ENCODE data around the gene HTR4. TPM values are rescaled to one million over a fixed set of nuclear protein-coding genes. Genes with fewer than 3 reads are reported as not detected.

Gene HTR4
- total RNA-seq, 1 donor from 2014 or later: not detected

- TF ChIP-seq EZH2phosphoT487 (IDR thresholded peaks at IDR 0.05) (no peak), CTCF (IDR thresholded peaks at IDR 0.05) (no peak), EZH2 (IDR thresholded peaks at IDR 0.05) (no peak)
- H2AFZ ChIP-seq (replicated peaks): no peak overlapping the region
- no peaks in the 10 kb centered on the region for H4K20me1 ChIP-seq (ENCODE audit: low read depth)
- H3K9ac ChIP-seq: no peak overlapping the region
- Mint-ChIP-seq H3K36me3 (no peaks in the 10 kb centered on the region), H3K27ac (no peak overlapping the region), H3K4me3 (no peak overlapping the region), H3K4me1 (no peaks in the 10 kb centered on the region), H3K9me3 (no peaks in the 10 kb centered on the region), H3K27me3 (ENCODE audit: insufficient read depth, low read depth) (peaks cover 5% of the 10 kb centered on the region)
- H3K4me2 ChIP-seq: no peak overlapping the region
- H3K9me3 ChIP-seq (ENCODE audit: low read depth): no peaks in the 10 kb centered on the region
- H3K36me3 ChIP-seq: no peaks in the 10 kb centered on the region
- H3K27ac ChIP-seq: no peak overlapping the region
- H3K4me3 ChIP-seq: no peak overlapping the region
- H3K27me3 ChIP-seq: peaks cover 7% of the 10 kb centered on the region
- H3K4me1 ChIP-seq: no peaks in the 10 kb centered on the region
- H3K79me2 ChIP-seq (ENCODE audit: low read depth): no peaks in the 10 kb centered on the region
- no peaks in the 10 kb centered on the region for H3F3A ChIP-seq (ENCODE audit: low read depth)
- DNase-seq (ENCODE audit: low spot score): peak; percentile 7
Observed at GRCh38 chr5:148666353-148666752, 12.0 kb upstream of the HTR4 start.

GRCh38 chr5:148665431-148665830 lies 11.1 kb upstream of the HTR4 start:
- H4K20me1 ChIP-seq (ENCODE audit: low read depth): no peaks in the 10 kb centered on the region
- TF ChIP-seq CTCF (IDR thresholded peaks at IDR 0.05): no peak
- no peak for TF ChIP-seq EZH2phosphoT487 (IDR thresholded peaks at IDR 0.05)
- no peak for TF ChIP-seq EZH2 (IDR thresholded peaks at IDR 0.05)
- no peaks in the 10 kb centered on the region for H3K9me3 Mint-ChIP-seq

GRCh38 chr5:148663509-148663908 lies 9.2 kb upstream of the HTR4 start:
- H3K4me2 ChIP-seq: no peak overlapping the region
- H3K4me3 Mint-ChIP-seq: no peak overlapping the region
- H3K27ac ChIP-seq: no peak overlapping the region
- H3F3A ChIP-seq (ENCODE audit: low read depth): no peaks in the 10 kb centered on the region
- no peaks in the 10 kb centered on the region for H3K9me3 ChIP-seq (ENCODE audit: low read depth)
- H4K20me1 ChIP-seq (ENCODE audit: low read depth): no peaks in the 10 kb centered on the region
- TF ChIP-seq EZH2phosphoT487 (IDR thresholded peaks at IDR 0.05) (no peak), CTCF (IDR thresholded peaks at IDR 0.05) (no peak), EZH2 (IDR thresholded peaks at IDR 0.05) (no peak)
- peaks cover 5% of the 10 kb centered on the region for H3K27me3 Mint-ChIP-seq (ENCODE audit: insufficient read depth, low read depth)
- H3K4me1 ChIP-seq: no peaks in the 10 kb centered on the region
- DNase-seq (ENCODE audit: low spot score): no peak
- no peaks in the 10 kb centered on the region for H3K36me3 Mint-ChIP-seq
- no peaks in the 10 kb centered on the region for H3K79me2 ChIP-seq (ENCODE audit: low read depth)
- H2AFZ ChIP-seq (replicated peaks): no peak overlapping the region
- H3K9ac ChIP-seq: no peak overlapping the region
- H3K27me3 ChIP-seq: peaks cover 18% of the 10 kb centered on the region
- no peak overlapping the region for H3K4me3 ChIP-seq
- H3K27ac Mint-ChIP-seq: no peak overlapping the region
- H3K4me1 Mint-ChIP-seq: no peaks in the 10 kb centered on the region
- no peaks in the 10 kb centered on the region for H3K36me3 ChIP-seq
- H3K9me3 Mint-ChIP-seq: no peaks in the 10 kb centered on the region

More at GRCh38 chr5:148665431-148665830, 11.1 kb upstream of the HTR4 start:
- DNase-seq (ENCODE audit: low spot score): no peak
- Histone ChIP-seq H3K27me3 (peaks cover 7% of the 10 kb centered on the region), H3K36me3 (no peaks in the 10 kb centered on the region), H3K9ac (no peak overlapping the region), H3K4me1 (no peaks in the 10 kb centered on the region), H3K9me3 (ENCODE audit: low read depth) (no peaks in the 10 kb centered on the region), H3K4me3 (no peak overlapping the region), H2AFZ (replicated peaks) (no peak overlapping the region), H3K4me2 (no peak overlapping the region), H3K79me2 (ENCODE audit: low read depth) (no peaks in the 10 kb centered on the region), H3F3A (ENCODE audit: low read depth) (no peaks in the 10 kb centered on the region), H3K27ac (no peak overlapping the region)
- H3K4me1 Mint-ChIP-seq: no peaks in the 10 kb centered on the region
- H3K27ac Mint-ChIP-seq: no peak overlapping the region
- H3K36me3 Mint-ChIP-seq: no peaks in the 10 kb centered on the region
- no peak overlapping the region for H3K4me3 Mint-ChIP-seq
- H3K27me3 Mint-ChIP-seq (ENCODE audit: insufficient read depth, low read depth): peaks cover 5% of the 10 kb centered on the region

GRCh38 chr5:148660346-148660660 lies 6.0 kb upstream of the HTR4 start:
- Mint-ChIP-seq H3K4me3 (no peak overlapping the region), H3K36me3 (no peaks in the 10 kb centered on the region), H3K9me3 (no peaks in the 10 kb centered on the region), H3K27ac (no peak overlapping the region), H3K4me1 (no peaks in the 10 kb centered on the region), H3K27me3 (ENCODE audit: insufficient read depth, low read depth) (peaks cover 21% of the 10 kb centered on the region)
- TF ChIP-seq CTCF (IDR thresholded peaks at IDR 0.05) (no peak), EZH2 (IDR thresholded peaks at IDR 0.05) (no peak), EZH2phosphoT487 (IDR thresholded peaks at IDR 0.05) (no peak)
- H3F3A ChIP-seq (ENCODE audit: low read depth): no peaks in the 10 kb centered on the region
- H3K27me3 ChIP-seq: peaks cover 49% of the 10 kb centered on the region
- H3K4me2 ChIP-seq: no peak overlapping the region
- no peaks in the 10 kb centered on the region for H3K36me3 ChIP-seq
- H3K9me3 ChIP-seq (ENCODE audit: low read depth): no peaks in the 10 kb centered on the region
- H3K4me1 ChIP-seq: no peaks in the 10 kb centered on the region
- no peaks in the 10 kb centered on the region for H4K20me1 ChIP-seq (ENCODE audit: low read depth)
- H3K4me3 ChIP-seq: no peak overlapping the region
- no peaks in the 10 kb centered on the region for H3K79me2 ChIP-seq (ENCODE audit: low read depth)
- no peak overlapping the region for H3K9ac ChIP-seq
- no peak for DNase-seq (ENCODE audit: low spot score)
- no peak overlapping the region for H2AFZ ChIP-seq (replicated peaks)
- no peak overlapping the region for H3K27ac ChIP-seq

All from neural progenitor cell (in vitro differentiated cells).